Type B pancreatic cell (in vitro differentiated cells): Measurements from ENCODE around the gene DFFA. TPM values are rescaled to one million over a fixed set of nuclear protein-coding genes. Genes with fewer than 3 reads are reported as not detected.
"Not testable (repeated sequence)": the region's sequence is repeated elsewhere in the genome, so short reads cannot be mapped to it uniquely, and the experiment has no call there.

Experiments
- DNase-seq: peaks from one replicate; pipeline ENCODE4 v3.0.0; 2021; ENCODE audit warnings: mixed read lengths; ENCODE audit not compliant: unreplicated experiment; ENCODE audit errors: extremely low spot score
- H3K27ac Mint-ChIP-seq: 2 replicates; pipeline ENCODE4 v1.8.0; 2021; ENCODE audit warnings: mild to moderate bottlenecking, mixed read lengths
- H3K27me3 Mint-ChIP-seq: 2 replicates; pipeline ENCODE4 v1.8.0; 2021; ENCODE audit warnings: mixed read lengths
- H3K36me3 Mint-ChIP-seq: 2 replicates; pipeline ENCODE4 v1.8.0; 2021; ENCODE audit warnings: mixed read lengths
- H3K4me1 Mint-ChIP-seq: one replicate; pipeline ENCODE4 v1.8.0; 2021; ENCODE audit warnings: mixed read lengths; ENCODE audit not compliant: unreplicated experiment
- H3K4me3 Mint-ChIP-seq: 2 replicates; pipeline ENCODE4 v1.8.0; 2021; ENCODE audit warnings: mild to moderate bottlenecking, mixed read lengths
- H3K9me3 Mint-ChIP-seq: 2 replicates; pipeline ENCODE4 v1.8.0; 2021; ENCODE audit warnings: mixed read lengths
- total RNA-seq: library from RNA; stranded (reverse); gene quantifications from 2 replicates; pipeline ENCODE4 v1.2.1, GENCODE V29; 2021; ENCODE audit warnings: low replicate concordance
- TF ChIP-seq, protein P1 (sequence below): fragments of 200-600 bp; sonication (generic); conservative IDR thresholded peaks from 2 replicates; pipeline ENCODE4 v1.5.0; 2021; ENCODE audit warnings: antibody characterized with exemption, mild to moderate bottlenecking

DFFA gene
- total RNA-seq, 1 donor from 2014 or later, result 52.8 TPM

GRCh38 chr1:10424651-10425050 lies 47.7 kb downstream of the DFFA start:
- no peak for DNase-seq
- peaks cover 14% of the 10 kb centered on the region for H3K36me3 Mint-ChIP-seq
- no peak overlapping the region for H3K27ac Mint-ChIP-seq
- peaks cover 18% of the 10 kb centered on the region for H3K4me1 Mint-ChIP-seq
- TF ChIP-seq, protein P1, sequence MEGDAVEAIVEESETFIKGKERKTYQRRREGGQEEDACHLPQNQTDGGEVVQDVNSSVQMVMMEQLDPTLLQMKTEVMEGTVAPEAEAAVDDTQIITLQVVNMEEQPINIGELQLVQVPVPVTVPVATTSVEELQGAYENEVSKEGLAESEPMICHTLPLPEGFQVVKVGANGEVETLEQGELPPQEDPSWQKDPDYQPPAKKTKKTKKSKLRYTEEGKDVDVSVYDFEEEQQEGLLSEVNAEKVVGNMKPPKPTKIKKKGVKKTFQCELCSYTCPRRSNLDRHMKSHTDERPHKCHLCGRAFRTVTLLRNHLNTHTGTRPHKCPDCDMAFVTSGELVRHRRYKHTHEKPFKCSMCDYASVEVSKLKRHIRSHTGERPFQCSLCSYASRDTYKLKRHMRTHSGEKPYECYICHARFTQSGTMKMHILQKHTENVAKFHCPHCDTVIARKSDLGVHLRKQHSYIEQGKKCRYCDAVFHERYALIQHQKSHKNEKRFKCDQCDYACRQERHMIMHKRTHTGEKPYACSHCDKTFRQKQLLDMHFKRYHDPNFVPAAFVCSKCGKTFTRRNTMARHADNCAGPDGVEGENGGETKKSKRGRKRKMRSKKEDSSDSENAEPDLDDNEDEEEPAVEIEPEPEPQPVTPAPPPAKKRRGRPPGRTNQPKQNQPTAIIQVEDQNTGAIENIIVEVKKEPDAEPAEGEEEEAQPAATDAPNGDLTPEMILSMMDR, result no peak
- H3K4me3 Mint-ChIP-seq, result no peak overlapping the region
- H3K9me3 Mint-ChIP-seq, result no peaks in the 10 kb centered on the region
- no peaks in the 10 kb centered on the region for H3K27me3 Mint-ChIP-seq

DNA sequence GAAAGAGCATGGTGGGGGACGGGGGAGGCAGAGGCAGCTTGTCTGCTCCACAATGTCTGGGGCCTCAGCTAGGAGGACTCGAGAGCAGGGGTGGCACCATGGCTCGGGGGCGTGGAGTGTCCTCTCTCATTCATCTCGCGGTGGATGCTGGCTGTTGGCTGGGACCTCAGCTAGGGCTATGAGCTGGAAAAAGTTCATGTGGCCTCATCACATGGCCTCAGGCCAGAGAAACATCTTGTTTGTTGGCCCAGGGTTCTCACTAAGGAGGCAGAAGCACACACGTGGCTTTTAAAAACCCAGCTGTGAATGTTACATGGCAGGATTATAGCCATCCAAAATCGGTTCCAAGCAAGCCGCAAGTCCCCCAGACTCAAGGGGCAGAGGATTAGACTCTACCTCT lies 48.3 kb downstream of the DFFA start:
- peak overlapping the region; percentile 62 for H3K27ac Mint-ChIP-seq
- TF ChIP-seq, protein P1, result no peak
- peaks cover 18% of the 10 kb centered on the region for H3K4me1 Mint-ChIP-seq
- H3K9me3 Mint-ChIP-seq, result no peaks in the 10 kb centered on the region
- peaks cover 18% of the 10 kb centered on the region for H3K36me3 Mint-ChIP-seq
- DNase-seq, result no peak
- H3K27me3 Mint-ChIP-seq, result no peaks in the 10 kb centered on the region
- H3K4me3 Mint-ChIP-seq, result no peak overlapping the region

DNA sequence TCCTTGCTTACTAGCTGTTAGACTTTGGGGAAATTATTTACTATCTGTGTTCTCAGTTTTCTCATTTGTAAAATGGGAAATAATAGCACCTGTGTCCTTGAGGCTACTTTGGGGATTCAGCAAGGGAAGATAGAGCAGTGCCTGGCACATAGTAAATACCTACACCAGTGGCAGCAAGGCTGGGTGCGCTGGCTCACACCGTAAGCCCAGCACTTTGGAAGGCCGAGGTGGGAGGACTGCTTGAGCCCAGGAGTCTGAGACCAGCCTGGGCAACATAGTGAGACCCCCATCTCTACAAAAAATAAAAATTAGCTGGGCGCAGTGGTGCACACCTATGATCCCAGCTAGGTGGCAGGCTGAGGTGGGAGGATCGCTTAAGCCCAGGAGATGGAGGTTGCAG lies 50.7 kb downstream of the DFFA start:
- H3K9me3 Mint-ChIP-seq, result no peaks in the 10 kb centered on the region
- no peaks in the 10 kb centered on the region for H3K27me3 Mint-ChIP-seq
- no peak for DNase-seq
- peaks cover 32% of the 10 kb centered on the region for H3K36me3 Mint-ChIP-seq
- TF ChIP-seq, protein P1, result no peak
- peak overlapping the region; percentile 43 for H3K27ac Mint-ChIP-seq
- no peak overlapping the region for H3K4me3 Mint-ChIP-seq
- H3K4me1 Mint-ChIP-seq, result peaks cover 14% of the 10 kb centered on the region

DNA sequence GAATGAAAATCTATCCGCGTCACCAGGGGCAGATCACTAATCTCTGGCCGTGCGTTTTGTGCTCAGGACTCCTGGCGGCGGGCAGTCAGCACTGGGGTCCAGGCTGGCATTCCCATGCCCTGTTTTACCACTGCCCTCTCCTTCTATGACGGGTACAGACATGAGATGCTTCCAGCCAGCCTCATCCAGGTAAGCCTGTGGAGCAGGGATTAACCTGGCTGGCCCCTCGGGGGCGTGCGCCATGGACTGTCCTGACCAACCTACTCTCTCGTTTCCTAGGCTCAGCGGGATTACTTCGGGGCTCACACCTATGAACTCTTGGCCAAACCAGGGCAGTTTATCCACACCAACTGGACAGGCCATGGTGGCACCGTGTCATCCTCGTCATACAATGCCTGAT lies 53.0 kb downstream of the DFFA start:
- Mint-ChIP-seq H3K27ac (peak overlapping the region; percentile 78), H3K36me3 (peaks cover 45% of the 10 kb centered on the region), H3K4me3 (no peak overlapping the region), H3K27me3 (no peaks in the 10 kb centered on the region), H3K9me3 (no peaks in the 10 kb centered on the region), H3K4me1 (peaks cover 12% of the 10 kb centered on the region)
- DNase-seq, result no peak
- TF ChIP-seq, protein P1, result no peak

DNA sequence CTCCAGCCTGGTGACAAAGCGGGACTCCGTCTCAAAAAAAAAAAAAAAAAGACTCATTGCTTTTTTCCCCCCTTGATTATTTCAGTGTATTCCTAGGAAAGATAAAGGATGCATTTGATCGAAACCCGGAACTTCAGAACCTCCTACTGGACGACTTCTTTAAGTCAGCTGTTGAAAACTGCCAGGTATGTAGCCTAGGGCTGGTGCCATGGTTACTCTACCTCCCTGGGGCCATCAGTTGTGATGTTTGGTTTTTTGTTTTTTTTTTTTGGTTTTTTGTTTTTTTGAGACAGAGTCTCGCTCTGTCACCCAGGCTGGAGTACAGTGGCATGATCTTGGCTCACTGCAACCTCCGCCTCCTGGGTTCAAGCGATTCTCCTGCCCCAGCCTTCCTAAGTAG lies 53.6 kb downstream of the DFFA start:
- not testable (repeated sequence) for H3K9me3 Mint-ChIP-seq, H3K27ac Mint-ChIP-seq, DNase-seq, H3K4me1 Mint-ChIP-seq, H3K27me3 Mint-ChIP-seq, H3K4me3 Mint-ChIP-seq
- peaks cover 45% of the 10 kb centered on the region for H3K36me3 Mint-ChIP-seq

- H3K9me3 Mint-ChIP-seq, DNase-seq, H3K27me3 Mint-ChIP-seq, H3K4me1 Mint-ChIP-seq, H3K4me3 Mint-ChIP-seq: not testable (repeated sequence)
- Mint-ChIP-seq H3K36me3 (peaks cover 63% of the 10 kb centered on the region), H3K27ac (peak overlapping the region; percentile 84)
These were observed 56.4 kb downstream of the DFFA start for GRCh38 chr1:10415967-10416366.
